HEK293 (cell line): ENCODE measurements around the gene TLE2.

Experiments used
- CTCF ChIA-PET: fragments of 350-600 bp; formaldehyde crosslinking; extraction: SDS; loops from one replicate; lab custom pipeline; 2021; ENCODE audit warnings: antibody characterized with exemption; lab: Yijun Ruan, JAX
- POLR2A ChIA-PET: fragments of 300-600 bp; formaldehyde crosslinking; extraction: SDS; loops from one replicate; lab custom pipeline; 2020; ENCODE audit warnings: antibody characterized with exemption, inconsistent platforms; lab: Yijun Ruan, JAX
- H3K27ac ChIP-seq: fragments of 200-500 bp; sonication (Bioruptor generic); 2 replicates; pipeline ENCODE4 v1.5.1; 2014; ENCODE audit warnings: low read depth, low read length, control low read depth, inconsistent platforms; ENCODE audit errors: extremely low read depth
- H3K36me3 ChIP-seq, 2 experiments: fragments of 200-500 bp in 1 of 2; sonication (Bioruptor generic) in 1 of 2; 1 replicate in 1 of 2; 2 replicates in 1 of 2; pipeline ENCODE4 v1.5.1; 2014 to 2017; ENCODE audit warnings: inconsistent platforms in 2 of 2, low read length in 2 of 2; ENCODE audit not compliant: control insufficient read depth in 2 of 2, insufficient read depth in 1 of 2
- H3K4me1 ChIP-seq: fragments of 200-500 bp; sonication (Bioruptor generic); 2 replicates; pipeline ENCODE4 v1.5.1; 2014; ENCODE audit warnings: mild to moderate bottlenecking, low read length, inconsistent platforms; ENCODE audit not compliant: control insufficient read depth, insufficient read depth
- H3K4me3 ChIP-seq: 2 replicates; pipeline ENCODE4 v1.5.1; 2011; ENCODE audit warnings: low read depth, mild to moderate bottlenecking, control low read depth, low read length, moderate library complexity
- H3K9me3 ChIP-seq: fragments of 200-500 bp; sonication (Bioruptor generic); 2 replicates; pipeline ENCODE4 v1.5.1; 2014; ENCODE audit warnings: low read depth, low read length, inconsistent platforms; ENCODE audit not compliant: control insufficient read depth, insufficient read depth
- ATF2 ChIP-seq: fragments of 450-650 bp; formaldehyde crosslinking; IDR thresholded peaks from 2 replicates; pipeline ENCODE4 v1.5.1; 2016; ENCODE audit warnings: missing biosample characterization, missing genetic modification characterization, low read depth
- HOXA7 ChIP-seq: sonication (generic); formaldehyde crosslinking; IDR thresholded peaks from 2 replicates; pipeline ENCODE4 v1.8.1; 2022; ENCODE audit warnings: missing genetic modification reagents, borderline replicate concordance
- PBX3 ChIP-seq: sonication (generic); formaldehyde crosslinking; IDR thresholded peaks from 2 replicates; pipeline ENCODE4 v1.8.1; 2022; ENCODE audit warnings: mild to moderate bottlenecking, moderate library complexity, missing genetic modification reagents
- RBAK ChIP-seq: fragments of 450-650 bp; formaldehyde crosslinking; IDR thresholded peaks from 2 replicates; pipeline ENCODE4 v1.5.1; 2016; ENCODE audit warnings: missing biosample characterization, missing genetic modification characterization
- SP2 ChIP-seq: fragments of 450-650 bp; formaldehyde crosslinking; IDR thresholded peaks from 2 replicates; pipeline ENCODE4 v1.5.1; 2016; ENCODE audit warnings: missing biosample characterization, missing genetic modification characterization
- ZBTB20 ChIP-seq: fragments of 450-650 bp; formaldehyde crosslinking; IDR thresholded peaks from 2 replicates; pipeline ENCODE4 v1.5.1; 2016; ENCODE audit warnings: missing biosample characterization, missing genetic modification characterization
- ZBTB6 ChIP-seq: fragments of 450-650 bp; formaldehyde crosslinking; IDR thresholded peaks from 2 replicates; pipeline ENCODE4 v1.5.1; 2017; ENCODE audit warnings: missing biosample characterization, missing genetic modification characterization
- ZFP37 ChIP-seq: fragments of 450-650 bp; formaldehyde crosslinking; IDR thresholded peaks from 2 replicates; pipeline ENCODE4 v1.5.1; 2016; ENCODE audit warnings: missing biosample characterization, missing genetic modification characterization
- ZNF121 ChIP-seq: fragments of 450-650 bp; formaldehyde crosslinking; IDR thresholded peaks from 2 replicates; pipeline ENCODE4 v1.5.1; 2016; ENCODE audit warnings: missing biosample characterization, missing genetic modification characterization
- ZNF140 ChIP-seq: fragments of 450-650 bp; formaldehyde crosslinking; IDR thresholded peaks from 2 replicates; pipeline ENCODE4 v1.5.1; 2016; ENCODE audit warnings: missing biosample characterization, missing genetic modification characterization
- ZNF146 ChIP-seq: fragments of 450-650 bp; formaldehyde crosslinking; IDR thresholded peaks from 2 replicates; pipeline ENCODE4 v1.5.1; 2016; ENCODE audit warnings: missing biosample characterization, missing genetic modification characterization
- ZNF266 ChIP-seq: fragments of 450-650 bp; formaldehyde crosslinking; IDR thresholded peaks from 2 replicates; pipeline ENCODE4 v1.5.1; 2016; ENCODE audit warnings: missing biosample characterization, missing genetic modification characterization, low read depth
- ZNF366 ChIP-seq: fragments of 450-650 bp; formaldehyde crosslinking; conservative IDR thresholded peaks from 2 replicates; pipeline ENCODE4 v1.5.1; 2016; ENCODE audit warnings: missing biosample characterization, missing genetic modification characterization
- ZNF37A ChIP-seq: fragments of 450-650 bp; IDR thresholded peaks from 2 replicates; pipeline ENCODE4 v1.5.1; 2018; ENCODE audit warnings: missing biosample characterization, missing genetic modification characterization
- ZNF416 ChIP-seq: fragments of 450-650 bp; formaldehyde crosslinking; IDR thresholded peaks from 2 replicates; pipeline ENCODE4 v1.5.1; 2016; ENCODE audit warnings: missing biosample characterization, missing genetic modification characterization
- ZNF513 ChIP-seq: fragments of 450-650 bp; IDR thresholded peaks from 2 replicates; pipeline ENCODE4 v1.5.1; 2018; ENCODE audit warnings: missing biosample characterization, missing genetic modification characterization
- ZNF544 ChIP-seq: fragments of 450-650 bp; formaldehyde crosslinking; IDR thresholded peaks from 2 replicates; pipeline ENCODE4 v1.5.0; 2017; ENCODE audit warnings: missing biosample characterization, missing genetic modification characterization
- ZNF549 ChIP-seq: fragments of 450-650 bp; IDR thresholded peaks from 2 replicates; pipeline ENCODE4 v1.5.1; 2018; ENCODE audit warnings: missing biosample characterization, missing genetic modification characterization, mild to moderate bottlenecking, inconsistent platforms, moderate library complexity
- ZNF610 ChIP-seq: fragments of 450-650 bp; formaldehyde crosslinking; IDR thresholded peaks from 2 replicates; pipeline ENCODE4 v1.5.1; 2016; ENCODE audit warnings: missing biosample characterization, missing genetic modification characterization, borderline replicate concordance
- ZNF623 ChIP-seq: fragments of 450-650 bp; formaldehyde crosslinking; IDR thresholded peaks from 2 replicates; pipeline ENCODE4 v1.5.1; 2016; ENCODE audit warnings: missing biosample characterization, missing genetic modification characterization
- ZNF670 ChIP-seq: fragments of 450-650 bp; formaldehyde crosslinking; IDR thresholded peaks from 2 replicates; pipeline ENCODE4 v1.5.1; 2016; ENCODE audit warnings: missing biosample characterization, missing genetic modification characterization, low read depth
- ZNF677 ChIP-seq: fragments of 450-650 bp; IDR thresholded peaks from 2 replicates; pipeline ENCODE4 v1.5.0; 2018; ENCODE audit warnings: missing biosample characterization, mild to moderate bottlenecking, missing genetic modification characterization, moderate library complexity
- ZNF792 ChIP-seq: fragments of 450-650 bp; formaldehyde crosslinking; IDR thresholded peaks from 2 replicates; pipeline ENCODE4 v1.5.1; 2016; ENCODE audit warnings: missing biosample characterization, missing genetic modification characterization
- ZSCAN18 ChIP-seq: fragments of 450-650 bp; formaldehyde crosslinking; IDR thresholded peaks from 2 replicates; pipeline ENCODE4 v1.5.1; 2016; ENCODE audit warnings: missing biosample characterization, missing genetic modification characterization
- ZSCAN23 ChIP-seq: fragments of 450-650 bp; formaldehyde crosslinking; IDR thresholded peaks from 2 replicates; pipeline ENCODE4 v1.5.1; 2016; ENCODE audit warnings: missing biosample characterization, missing genetic modification characterization
- ZSCAN30 ChIP-seq: fragments of 450-650 bp; IDR thresholded peaks from 2 replicates; pipeline ENCODE4 v1.5.1; 2018; ENCODE audit warnings: missing biosample characterization, mild to moderate bottlenecking, missing genetic modification characterization, moderate library complexity
- ZSCAN5A ChIP-seq: fragments of 450-650 bp; formaldehyde crosslinking; IDR thresholded peaks from 2 replicates; pipeline ENCODE4 v1.5.1; 2016; ENCODE audit warnings: missing biosample characterization, missing genetic modification characterization

The TLE2 gene

GRCh38 chr19:2963122-2963521, 66.0 kb downstream of the TLE2 start:
- POLR2A ChIA-PET: interaction anchor here (0.6 kb wide), 1 partner anchor 10 kb away, joined by 6 read pairs; no protein-coding TSS in a partner anchor
- no peak overlapping the region for H3K27ac ChIP-seq
- no peak for TF ChIP-seq ZNF37A (tag by site-specific recombination)
- peak; percentile 92 for TF ChIP-seq ZNF121 (tag by site-specific recombination)
- TF ChIP-seq SP2: no peak
- TF ChIP-seq ZNF544 (tag by site-specific recombination): no peak
- no peak for TF ChIP-seq ZSCAN30 (tag by site-specific recombination)
- TF ChIP-seq ZBTB20: no peak
- CTCF ChIA-PET: interaction anchor here (1.1 to 2.5 kb wide), 11 partner anchors 11 to 227 kb away, joined by 3 to 19 read pairs (median 5); partner anchors contain the start of gene GNA15
- no peaks in the 10 kb centered on the region for H3K9me3 ChIP-seq
- H3K4me3 ChIP-seq: no peak overlapping the region
- H3K4me1 ChIP-seq: no peaks in the 10 kb centered on the region
- H3K36me3 ChIP-seq: no peaks in the 10 kb centered on the region

- no peaks in the 10 kb centered on the region for H3K9me3 ChIP-seq
- H3K4me3 ChIP-seq: no peak overlapping the region
- H3K36me3 ChIP-seq: no peaks in the 10 kb centered on the region
- CTCF ChIA-PET: interaction anchor here (0.6 to 2.5 kb wide), 25 partner anchors 10 to 467 kb away, joined by 3 to 19 read pairs (median 4); partner anchors contain the start of gene GNA15
- H3K4me1 ChIP-seq: no peaks in the 10 kb centered on the region
- H3K27ac ChIP-seq: no peak overlapping the region
- POLR2A ChIA-PET: interaction anchor here (0.5 to 1.1 kb wide), 3 partner anchors 12 to 432 kb away, joined by 3 to 4 read pairs (median 4); no protein-coding TSS in a partner anchor
- TF ChIP-seq ZSCAN23 (tag by site-specific recombination): 0 out of 2 replicates have a peak, but pooled peaks have one; percentile 33
- no peak for TF ChIP-seq ZNF416 (tag by site-specific recombination)
- TF ChIP-seq ZNF140 (tag by site-specific recombination): no peak
- TF ChIP-seq ZNF266 (tag by site-specific recombination): no peak
- TF ChIP-seq ZNF670 (tag by site-specific recombination): no peak
- no peak; the same call in 1 of the 2 replicates for TF ChIP-seq ZSCAN18 (tag by site-specific recombination)
- no peak for TF ChIP-seq ZNF610 (tag by site-specific recombination)
- no peak for TF ChIP-seq ZNF677 (tag by site-specific recombination)
- no peak for TF ChIP-seq ZFP37 (tag by site-specific recombination)
- TF ChIP-seq ZBTB20: no peak
- peak; percentile 24; the same call in 1 of the 2 replicates for TF ChIP-seq ZNF623 (tag by site-specific recombination)
- TF ChIP-seq ZSCAN5A: no peak
- TF ChIP-seq ZNF513 (tag by site-specific recombination): no peak
- no peak for TF ChIP-seq ZNF792 (tag by site-specific recombination)
- no peak for TF ChIP-seq ZNF146 (tag by site-specific recombination)
- TF ChIP-seq ZBTB6 (tag by site-specific recombination): no peak
- TF ChIP-seq HOXA7: no peak
- no peak for TF ChIP-seq ZNF549
- no peak for TF ChIP-seq PBX3 (CRISPR knock-in tag)
- TF ChIP-seq RBAK (tag by site-specific recombination): no peak
- peak; percentile 100 for TF ChIP-seq ATF2 (tag by site-specific recombination)
- TF ChIP-seq ZNF366: no peak
Measured at GRCh38 chr19:2962018-2962670, 66.9 kb downstream of the TLE2 start.
